ENCODE results near the gene COLEC12. TPM values are rescaled to one million over a fixed set of nuclear protein-coding genes. Genes with fewer than 3 reads are reported as not detected.
A peak's percentile ranks its signal among the peaks of the same experiment; 100 is the strongest.

The COLEC12 gene
- total RNA-seq, 4 donors from 2014 or later, result 5.1 to 14.5 (median 6.9) TPM

GRCh38 chr18:404061-404636 lies 96.4 kb downstream of the COLEC12 start:
- no peak for DNase-seq (ENCODE audit: low spot score in 2 of 2)
- 94 to 95% methylated on average over 8 of the region's 8 CpGs for WGBS, 2 donors
- no peak overlapping the region for H3K4me3 ChIP-seq (ENCODE audit: low read depth, poor library complexity, severe bottlenecking)
- intact Hi-C loops (cut with DNase I; ENCODE audit: low total_unique reads), result no loop called here
- no peak for TF ChIP-seq CTCF (IDR thresholded peaks at IDR 0.05)
- no peak for TF ChIP-seq POLR2A (IDR thresholded peaks at IDR 0.05)

- intact Hi-C loops (cut with DNase I; ENCODE audit: low total_unique reads), result no loop called here
- no peak for DNase-seq (ENCODE audit: low spot score in 2 of 2)
- TF ChIP-seq CTCF (IDR thresholded peaks at IDR 0.05) (no peak), POLR2A (IDR thresholded peaks at IDR 0.05) (no peak)
- no peak overlapping the region for H3K4me3 ChIP-seq (ENCODE audit: low read depth, poor library complexity, severe bottlenecking)
- WGBS, 2 donors, result 86 to 88% methylated on average over 5 of the region's 5 CpGs
Observed at GRCh38 chr18:402129-402528, 98.4 kb downstream of the COLEC12 start.

- TF ChIP-seq CTCF (IDR thresholded peaks at IDR 0.05) (no peak), POLR2A (IDR thresholded peaks at IDR 0.05) (no peak)
- intact Hi-C loops (cut with DNase I; ENCODE audit: low total_unique reads), result no loop called here
- 47 to 54% methylated on average over 5 of the region's 5 CpGs for WGBS, 2 donors
- no peak overlapping the region for H3K4me3 ChIP-seq (ENCODE audit: low read depth, poor library complexity, severe bottlenecking)
- DNase-seq (ENCODE audit: low spot score in 2 of 2), result peak in 1 of 2 donors; percentile 78
Observed at GRCh38 chr18:400456-400855, 100.0 kb downstream of the COLEC12 start.

GRCh38 chr18:399631-400135 lies 100.8 kb downstream of the COLEC12 start:
- intact Hi-C loops (cut with DNase I; ENCODE audit: low total_unique reads), result no loop called here
- DNase-seq (ENCODE audit: low spot score in 2 of 2), result no peak
- H3K4me3 ChIP-seq (ENCODE audit: low read depth, poor library complexity, severe bottlenecking), result no peak overlapping the region
- WGBS, 2 donors, result 34 to 38% methylated on average over 10 of the region's 10 CpGs
- TF ChIP-seq CTCF (IDR thresholded peaks at IDR 0.05), result no peak
- TF ChIP-seq POLR2A (IDR thresholded peaks at IDR 0.05), result no peak

- intact Hi-C loops (cut with DNase I; ENCODE audit: low total_unique reads), result no loop called here
- WGBS, 2 donors, result 32 to 41% methylated on average over 8 of the region's 8 CpGs
- DNase-seq (ENCODE audit: low spot score in 2 of 2), result no peak
- no peak for TF ChIP-seq POLR2A (IDR thresholded peaks at IDR 0.05)
- TF ChIP-seq CTCF (IDR thresholded peaks at IDR 0.05), result no peak
- no peak overlapping the region for H3K4me3 ChIP-seq (ENCODE audit: low read depth, poor library complexity, severe bottlenecking)
Observed at GRCh38 chr18:398935-399630, 101.4 kb downstream of the COLEC12 start.

All from lower leg skin (tissue), 4 donors.